ENCODE data around the gene NIN. TPM values are rescaled to one million over a fixed set of nuclear protein-coding genes. Genes with fewer than 3 reads are reported as not detected.

Gene NIN
- total RNA-seq, 1 experiment from 2014 or later: 16.9 TPM

- peaks cover 5% of the 10 kb centered on the region for H3K36me3 Mint-ChIP-seq (ENCODE audit: insufficient read depth, unreplicated experiment)
- TF ChIP-seq, protein P1, sequence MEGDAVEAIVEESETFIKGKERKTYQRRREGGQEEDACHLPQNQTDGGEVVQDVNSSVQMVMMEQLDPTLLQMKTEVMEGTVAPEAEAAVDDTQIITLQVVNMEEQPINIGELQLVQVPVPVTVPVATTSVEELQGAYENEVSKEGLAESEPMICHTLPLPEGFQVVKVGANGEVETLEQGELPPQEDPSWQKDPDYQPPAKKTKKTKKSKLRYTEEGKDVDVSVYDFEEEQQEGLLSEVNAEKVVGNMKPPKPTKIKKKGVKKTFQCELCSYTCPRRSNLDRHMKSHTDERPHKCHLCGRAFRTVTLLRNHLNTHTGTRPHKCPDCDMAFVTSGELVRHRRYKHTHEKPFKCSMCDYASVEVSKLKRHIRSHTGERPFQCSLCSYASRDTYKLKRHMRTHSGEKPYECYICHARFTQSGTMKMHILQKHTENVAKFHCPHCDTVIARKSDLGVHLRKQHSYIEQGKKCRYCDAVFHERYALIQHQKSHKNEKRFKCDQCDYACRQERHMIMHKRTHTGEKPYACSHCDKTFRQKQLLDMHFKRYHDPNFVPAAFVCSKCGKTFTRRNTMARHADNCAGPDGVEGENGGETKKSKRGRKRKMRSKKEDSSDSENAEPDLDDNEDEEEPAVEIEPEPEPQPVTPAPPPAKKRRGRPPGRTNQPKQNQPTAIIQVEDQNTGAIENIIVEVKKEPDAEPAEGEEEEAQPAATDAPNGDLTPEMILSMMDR (IDR thresholded peaks at IDR 0.05; ENCODE audit: insufficient read depth in 1 of 2, low read depth in 1 of 2, low read length in 1 of 2, severe bottlenecking in 1 of 2, unreplicated experiment in 1 of 2): no peak
- no peaks in the 10 kb centered on the region for H3K27me3 Mint-ChIP-seq (ENCODE audit: insufficient read depth, unreplicated experiment)
- ChIA-PET POLR2A (no interaction called here), CTCF (interaction anchor here (0.6 to 1.7 kb wide), 4 partner anchors 106 to 230 kb away, joined by 3 to 5 read pairs (median 4); partner anchors contain the start of gene SAV1)
- H3K9me3 Mint-ChIP-seq (ENCODE audit: unreplicated experiment): no peaks in the 10 kb centered on the region
- Histone ChIP-seq H3K36me3 (ENCODE audit: control insufficient read depth, insufficient read depth, low read length) (no peaks in the 10 kb centered on the region), H3K4me3 (ENCODE audit: low read depth, low read length) (no peak overlapping the region), H3K9me3 (no peaks in the 10 kb centered on the region), H3K27me3 (replicated peaks; ENCODE audit: control insufficient read depth, insufficient read depth, low read length) (no peaks in the 10 kb centered on the region), H3K4me1 (no peaks in the 10 kb centered on the region)
- H3K27ac Mint-ChIP-seq (ENCODE audit: unreplicated experiment): no peak overlapping the region
- no peaks in the 10 kb centered on the region for H3K4me1 Mint-ChIP-seq (ENCODE audit: low read depth, unreplicated experiment)
- BruUV-seq (replicated peaks): no TSS peak
- no peak for DNase-seq
- intact Hi-C loops (cut with micrococcal nuclease; ENCODE audit: unreplicated experiment): loop anchor here (5.0 kb wide), 2 partner anchors 62 to 452 kb away; no protein-coding TSS in a partner anchor
- H3K4me3 Mint-ChIP-seq (ENCODE audit: unreplicated experiment): no peak overlapping the region
Measured at GRCh38 chr14:50774542-50775267, 56.3 kb downstream of the NIN start.

GRCh38 chr14:50773632-50774541 is 57.1 kb downstream of the NIN start:
- ChIA-PET POLR2A (no interaction called here), CTCF (interaction anchor here (0.6 to 1.7 kb wide), 10 partner anchors 11 to 456 kb away, joined by 3 to 11 read pairs (median 4); partner anchors contain the start of gene SAV1)
- BruUV-seq (replicated peaks): no TSS peak
- no peaks in the 10 kb centered on the region for H3K27me3 ChIP-seq (replicated peaks; ENCODE audit: control insufficient read depth, insufficient read depth, low read length)
- no peaks in the 10 kb centered on the region for H3K4me1 Mint-ChIP-seq (ENCODE audit: low read depth, unreplicated experiment)
- no peaks in the 10 kb centered on the region for H3K9me3 ChIP-seq
- H3K27me3 Mint-ChIP-seq (ENCODE audit: insufficient read depth, unreplicated experiment): no peaks in the 10 kb centered on the region
- no peak overlapping the region for H3K27ac Mint-ChIP-seq (ENCODE audit: unreplicated experiment)
- H3K4me3 ChIP-seq (ENCODE audit: low read depth, low read length): no peak overlapping the region
- peak; percentile 52 to 73 for DNase-seq
- H3K36me3 Mint-ChIP-seq (ENCODE audit: insufficient read depth, unreplicated experiment): peaks cover 7% of the 10 kb centered on the region
- H3K4me3 Mint-ChIP-seq (ENCODE audit: unreplicated experiment): no peak overlapping the region
- H3K9me3 Mint-ChIP-seq (ENCODE audit: unreplicated experiment): no peaks in the 10 kb centered on the region
- TF ChIP-seq, protein P1 (IDR thresholded peaks at IDR 0.05; ENCODE audit: insufficient read depth in 1 of 2, low read depth in 1 of 2, low read length in 1 of 2, severe bottlenecking in 1 of 2, unreplicated experiment in 1 of 2): peak; percentile 71 to 86
- no peaks in the 10 kb centered on the region for H3K36me3 ChIP-seq (ENCODE audit: control insufficient read depth, insufficient read depth, low read length)
- H3K4me1 ChIP-seq: no peaks in the 10 kb centered on the region
- intact Hi-C loops (cut with micrococcal nuclease; ENCODE audit: unreplicated experiment): loop anchor here (1.0 kb wide), 3 partner anchors 155 to 231 kb away; no protein-coding TSS in a partner anchor

DNA sequence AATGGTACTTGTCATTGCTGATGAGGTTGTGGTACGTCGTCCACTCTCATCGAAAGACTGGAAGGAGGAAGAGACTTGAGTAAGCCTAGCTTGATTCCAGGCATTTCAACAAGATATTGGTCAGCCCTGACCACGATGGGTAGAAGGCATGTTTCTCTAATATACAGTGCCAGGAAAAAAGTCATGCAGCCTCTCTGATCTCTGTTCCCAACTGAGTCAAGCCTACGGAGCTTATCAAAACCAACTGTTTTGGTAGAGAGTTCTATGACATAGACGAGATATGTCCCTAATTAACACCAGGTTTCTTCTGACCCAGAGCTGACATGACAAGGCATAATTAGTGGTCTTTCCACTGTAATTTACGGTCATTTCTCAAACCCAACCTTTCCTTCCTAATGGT is 58.5 kb downstream of the NIN start:
- no peak overlapping the region for H3K27ac Mint-ChIP-seq (ENCODE audit: unreplicated experiment)
- intact Hi-C loops (cut with micrococcal nuclease; ENCODE audit: unreplicated experiment): no loop called here
- no peak overlapping the region for H3K4me3 Mint-ChIP-seq (ENCODE audit: unreplicated experiment)
- H3K36me3 Mint-ChIP-seq (ENCODE audit: insufficient read depth, unreplicated experiment): peaks cover 9% of the 10 kb centered on the region
- Histone ChIP-seq H3K4me1 (no peaks in the 10 kb centered on the region), H3K27me3 (replicated peaks; ENCODE audit: control insufficient read depth, insufficient read depth, low read length) (no peaks in the 10 kb centered on the region), H3K4me3 (ENCODE audit: low read depth, low read length) (no peak overlapping the region), H3K9me3 (no peaks in the 10 kb centered on the region), H3K36me3 (ENCODE audit: control insufficient read depth, insufficient read depth, low read length) (no peaks in the 10 kb centered on the region)
- H3K4me1 Mint-ChIP-seq (ENCODE audit: low read depth, unreplicated experiment): no peaks in the 10 kb centered on the region
- no peak for DNase-seq
- TF ChIP-seq, protein P1 (IDR thresholded peaks at IDR 0.05; ENCODE audit: insufficient read depth in 1 of 2, low read depth in 1 of 2, low read length in 1 of 2, severe bottlenecking in 1 of 2, unreplicated experiment in 1 of 2): no peak
- no TSS peak for BruUV-seq (replicated peaks)
- POLR2A ChIA-PET: no interaction called here
- CTCF ChIA-PET: interaction anchor here (1.0 kb wide), 1 partner anchor 174 kb away, joined by 3 read pairs; no protein-coding TSS in a partner anchor
- H3K9me3 Mint-ChIP-seq (ENCODE audit: unreplicated experiment): no peaks in the 10 kb centered on the region
- H3K27me3 Mint-ChIP-seq (ENCODE audit: insufficient read depth, unreplicated experiment): no peaks in the 10 kb centered on the region
